Urothelium cell line (cell line): Measurements from ENCODE around the gene PANK4.
"Not testable (repeated sequence)": the region's sequence is repeated elsewhere in the genome, so short reads cannot be mapped to it uniquely, and the experiment has no call there.

ENCODE experiments used
- DNase-seq: peaks from one replicate; pipeline ENCODE4 v3.0.0; 2011; ENCODE audit warnings: low spot score, mixed read lengths
- FAIRE-seq: peaks from 2 replicates; lab custom pipeline; 2011; peaks lifted over from hg19 to GRCh38; lab: Jason Lieb, UNC

PANK4 gene

GRCh38 chr1:2466958-2467554 lies 59.3 kb downstream of the PANK4 start:
- FAIRE-seq (no peak), DNase-seq (peak; percentile 48)

GRCh38 chr1:2466270-2466665 lies 60.1 kb downstream of the PANK4 start:
- DNase-seq (no peak), FAIRE-seq (no peak)

- DNase-seq: no peak
- no peak for FAIRE-seq
Observed at GRCh38 chr1:2465371-2466269, 60.8 kb downstream of the PANK4 start.

- FAIRE-seq (no peak), DNase-seq (no peak)
Observed at GRCh38 chr1:2463396-2463795, 63.0 kb downstream of the PANK4 start.

- DNase-seq (no peak), FAIRE-seq (no peak)
Observed at GRCh38 chr1:2462819-2463218, 63.6 kb downstream of the PANK4 start.

- no peak for FAIRE-seq
- DNase-seq: no peak
Observed at GRCh38 chr1:2460996-2461751, 65.2 kb downstream of the PANK4 start.

- FAIRE-seq: no peak
- DNase-seq: no peak
Observed at GRCh38 chr1:2460203-2460602, 66.2 kb downstream of the PANK4 start.

GRCh38 chr1:2459757-2460156 lies 66.6 kb downstream of the PANK4 start:
- DNase-seq (no peak), FAIRE-seq (no peak)

GRCh38 chr1:2459102-2459753 lies 67.2 kb downstream of the PANK4 start:
- not testable (repeated sequence) for DNase-seq, FAIRE-seq

GRCh38 chr1:2458687-2459086 lies 67.7 kb downstream of the PANK4 start:
- DNase-seq (no peak), FAIRE-seq (no peak)
